HG02938 (cell line): ENCODE data around the gene NTRK2.

Experiments
- ATAC-seq: cut with Tn5 transposase; IDR thresholded peaks from one replicate; pipeline ENCODE4 v1.9.1; 2021; ENCODE audit warnings: mild to moderate bottlenecking, moderate library complexity; ENCODE audit not compliant: unreplicated experiment

NTRK2 gene

GRCh38 chr9:84812847-84813246 lies 143.3 kb downstream of the NTRK2 start:
- ATAC-seq = no peak

- no peak for ATAC-seq
Observed at GRCh38 chr9:84815554-84815953, 146.0 kb downstream of the NTRK2 start.

GRCh38 chr9:84817038-84817437 lies 147.5 kb downstream of the NTRK2 start:
- ATAC-seq = no peak

GRCh38 chr9:84818791-84819190 lies 149.3 kb downstream of the NTRK2 start:
- no peak for ATAC-seq

- no peak for ATAC-seq
Observed at GRCh38 chr9:84819491-84819991, 150.0 kb downstream of the NTRK2 start.

GRCh38 chr9:84821431-84821830 lies 151.9 kb downstream of the NTRK2 start:
- ATAC-seq = no peak

GRCh38 chr9:84822589-84823233 lies 153.2 kb downstream of the NTRK2 start:
- peak; percentile 61 for ATAC-seq

GRCh38 chr9:84823421-84824271 lies 154.1 kb downstream of the NTRK2 start:
- ATAC-seq = peak; percentile 61

- no peak for ATAC-seq
Observed at GRCh38 chr9:84827216-84827765, 157.8 kb downstream of the NTRK2 start.

- no peak for ATAC-seq
Observed at GRCh38 chr9:84828046-84828445, 158.5 kb downstream of the NTRK2 start.

- no peak for ATAC-seq
Observed at GRCh38 chr9:84829471-84829870, 159.9 kb downstream of the NTRK2 start.

- ATAC-seq = no peak
Observed at GRCh38 chr9:84829997-84830696, 160.6 kb downstream of the NTRK2 start.

GRCh38 chr9:84831377-84831776 lies 161.8 kb downstream of the NTRK2 start:
- no peak for ATAC-seq

GRCh38 chr9:84832453-84832852 lies 162.9 kb downstream of the NTRK2 start:
- no peak for ATAC-seq

GRCh38 chr9:84834426-84834825 lies 164.9 kb downstream of the NTRK2 start:
- no peak for ATAC-seq

- ATAC-seq = no peak
Observed at GRCh38 chr9:84835745-84836144, 166.2 kb downstream of the NTRK2 start.

- ATAC-seq = no peak
Observed at GRCh38 chr9:84838879-84839278, 169.3 kb downstream of the NTRK2 start.

- ATAC-seq = no peak
Observed at GRCh38 chr9:84839541-84839940, 170.0 kb downstream of the NTRK2 start.

GRCh38 chr9:84841931-84842330 lies 172.4 kb downstream of the NTRK2 start:
- no peak for ATAC-seq

GRCh38 chr9:84843175-84843824 lies 173.8 kb downstream of the NTRK2 start:
- no peak for ATAC-seq
